Gastroesophageal sphincter (tissue), 4 donors: Measurements from ENCODE around the gene TPGS2. TPM values are rescaled to one million over a fixed set of nuclear protein-coding genes. Genes with fewer than 3 reads are reported as not detected.

Experiments used
- ATAC-seq: fragments of 150-250 bp; one replicate; pipeline ENCODE4 v1.9.1; 2016; ENCODE audit warnings: mild to moderate bottlenecking, moderate library complexity
- H3K27ac ChIP-seq, 4 donors: fragments of 200-600 bp; sonication (generic) in 3 of 4; 1 replicate in 3 of 4; 2 replicates in 1 of 4; pipeline ENCODE4 v1.5.1; 2016 to 2019
- H3K27me3 ChIP-seq: fragments of 200-600 bp; sonication (generic); one replicate; pipeline ENCODE4 v1.5.1; 2019
- H3K36me3 ChIP-seq, 2 donors: fragments of 200-600 bp; sonication (generic); one replicate each; pipeline ENCODE4 v1.5.1; 2019; ENCODE audit warnings: control low read depth in 1 of 2
- H3K4me1 ChIP-seq, 3 donors: fragments of 200-600 bp; sonication (generic); 1 replicate in 2 of 3; 2 replicates in 1 of 3; pipeline ENCODE4 v1.5.1; 2016 to 2019; ENCODE audit warnings: control low read depth in 2 of 3
- H3K4me3 ChIP-seq, 2 donors: fragments of 200-600 bp; sonication (generic); one replicate each; pipeline ENCODE4 v1.5.1; 2019; ENCODE audit warnings: mild to moderate bottlenecking in 1 of 2, moderate library complexity in 1 of 2
- H3K9me3 ChIP-seq, 3 donors: fragments of 200-600 bp; sonication (generic); one replicate each; pipeline ENCODE4 v1.5.1; 2017 to 2019; ENCODE audit warnings: control low read depth in 2 of 3
- CTCF ChIP-seq, 4 experiments: fragments of 200-600 bp in 2 of 4; fragments of 450-650 bp in 2 of 4; sonication (generic) in 1 of 4; IDR thresholded peaks; one replicate each; pipeline ENCODE4 v1.5.1; 2017 to 2019; ENCODE audit warnings: antibody characterized with exemption in 4 of 4, mild to moderate bottlenecking in 2 of 4, moderate library complexity in 2 of 4
- EP300 ChIP-seq: sonication (generic); formaldehyde crosslinking; IDR thresholded peaks from one replicate; pipeline ENCODE4 v1.6.1; 2017; ENCODE audit warnings: antibody characterized with exemption, mild to moderate bottlenecking
- POLR2A ChIP-seq, 2 donors: fragments of 450-650 bp; IDR thresholded peaks; one replicate each; pipeline ENCODE4 v1.6.1; 2017; ENCODE audit warnings: antibody characterized with exemption in 2 of 2, mild to moderate bottlenecking in 2 of 2, moderate library complexity in 1 of 2
- POLR2AphosphoS5 ChIP-seq: sonication (generic); formaldehyde crosslinking; IDR thresholded peaks from one replicate; pipeline ENCODE4 v1.6.1; 2017; ENCODE audit warnings: antibody characterized with exemption
- WGBS, 2 donors: methylation state at CpG; one replicate each; pipeline ENCODE4 v1.1.5; 2018; ENCODE audit warnings: low coverage in 1 of 2; 5-methylcytosine and 5-hydroxymethylcytosine counted together
- total RNA-seq, 4 donors: library from RNA; depleted of rRNA; stranded (reverse); fragments of >200 nt; gene quantifications; one replicate each; pipeline ENCODE4 v1.1.0, GENCODE V29; 2016

TPGS2 gene
- total RNA-seq, 4 donors from 2014 or later = 56.8 to 226 (median 73.4) TPM

GRCh38 chr18:36752929-36753865, 75.6 kb downstream of the TPGS2 start:
- Histone ChIP-seq H3K27me3 (no peaks in the 10 kb centered on the region), H3K4me1 (peaks cover 0 to 25% (median 4%) of the 10 kb centered on the region in 3 donors), H3K9me3 (no peaks in the 10 kb centered on the region), H3K36me3 (peaks cover 0 to 5% of the 10 kb centered on the region in 2 donors), H3K4me3 (no peak overlapping the region), H3K27ac (peak overlapping the region in 2 of 4 donors; percentile 2 to 55)
- TF ChIP-seq POLR2AphosphoS5 = no peak
- no peak for TF ChIP-seq POLR2A (IDR thresholded peaks at IDR 0.05)
- TF ChIP-seq EP300 = no peak
- peak in 1 of 4 experiments; percentile 7 for TF ChIP-seq CTCF (IDR thresholded peaks at IDR 0.05)
- 41 to 47% methylated on average over 3 of the region's 3 CpGs for WGBS, 2 donors
- no peak for ATAC-seq

- no peaks in the 10 kb centered on the region for H3K4me1 ChIP-seq
- TF ChIP-seq CTCF (IDR thresholded peaks at IDR 0.05) (no peak), EP300 (no peak), POLR2AphosphoS5 (no peak), POLR2A (IDR thresholded peaks at IDR 0.05) (no peak)
- no peak overlapping the region for H3K27ac ChIP-seq
- 89 to 93% methylated on average over 16 to 19 of the region's 25 CpGs for WGBS, 2 donors
- ATAC-seq = no peak
- H3K27me3 ChIP-seq = no peaks in the 10 kb centered on the region
- H3K4me3 ChIP-seq = no peak overlapping the region
- no peaks in the 10 kb centered on the region for H3K9me3 ChIP-seq
- peaks cover 0 to 73% of the 10 kb centered on the region in 2 donors for H3K36me3 ChIP-seq
Measured at GRCh38 chr18:36745219-36745975, 83.4 kb downstream of the TPGS2 start.

GRCh38 chr18:36744261-36744876, 84.4 kb downstream of the TPGS2 start:
- no peaks in the 10 kb centered on the region for H3K9me3 ChIP-seq
- H3K4me3 ChIP-seq = no peak overlapping the region
- WGBS, 2 donors = 64 to 100% methylated on average over 2 to 4 of the region's 6 CpGs
- peaks cover 0 to 73% of the 10 kb centered on the region in 2 donors for H3K36me3 ChIP-seq
- TF ChIP-seq POLR2AphosphoS5 (no peak), CTCF (IDR thresholded peaks at IDR 0.05) (no peak), EP300 (no peak), POLR2A (IDR thresholded peaks at IDR 0.05) (no peak)
- H3K27me3 ChIP-seq = no peaks in the 10 kb centered on the region
- no peak overlapping the region for H3K27ac ChIP-seq
- no peak for ATAC-seq
- no peaks in the 10 kb centered on the region for H3K4me1 ChIP-seq

Other genes with a start within 250 kb of the TPGS2 start
- 10 to 100 TPM; 11.3 to 26.1 (median 15.3) TPM for gene KIAA1328, start 125 bp upstream of the TPGS2 start, total RNA-seq